Activated T-cell treated with anti-CD3 and anti-CD28 coated beads for 24 hours (primary cell): ENCODE results near the gene HEBP1.

ENCODE experiments used
- DNase-seq: peaks from one replicate; pipeline ENCODE4 v3.0.0-alpha.2; 2020; ENCODE audit warnings: low read depth

The HEBP1 gene

DNA sequence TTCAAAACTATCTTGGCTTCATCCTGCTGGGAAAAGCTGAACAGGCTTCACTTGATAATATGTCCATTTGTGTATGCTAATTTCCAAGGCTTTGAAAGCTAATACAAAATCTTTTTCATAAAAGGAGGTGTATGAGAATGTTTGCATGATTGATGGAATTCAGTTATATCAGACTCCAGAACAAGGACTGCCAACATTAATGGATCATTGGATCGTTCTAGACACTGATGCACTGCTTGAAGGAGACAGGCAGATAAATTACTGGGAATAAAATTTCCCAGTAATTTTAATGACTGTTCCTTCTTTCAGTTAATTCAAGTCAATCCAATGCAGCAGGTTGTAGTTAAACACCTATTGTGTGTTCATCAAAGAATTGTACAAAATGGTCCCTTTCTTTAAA lies 48.6 kb downstream of the HEBP1 start:
- no peak for DNase-seq

DNA sequence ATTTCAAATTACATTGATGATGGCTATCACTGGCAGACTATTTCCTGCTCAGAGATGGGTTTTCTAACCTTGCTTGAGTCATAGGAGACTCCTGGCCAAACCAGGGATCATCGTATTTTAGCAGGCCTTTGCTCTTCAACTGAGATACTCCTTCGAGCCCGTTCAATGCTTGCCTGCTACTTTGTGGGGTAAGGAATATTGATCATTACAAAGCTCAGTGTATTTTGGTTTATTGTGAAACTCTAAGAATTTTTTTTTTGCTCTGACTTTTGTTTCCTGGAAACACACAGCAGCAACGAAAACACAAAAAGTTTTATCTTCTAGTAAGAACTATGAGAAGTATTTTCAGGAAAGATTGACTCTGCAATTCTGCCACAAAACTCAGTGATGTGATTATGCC lies 52.2 kb downstream of the HEBP1 start:
- no peak for DNase-seq

DNA sequence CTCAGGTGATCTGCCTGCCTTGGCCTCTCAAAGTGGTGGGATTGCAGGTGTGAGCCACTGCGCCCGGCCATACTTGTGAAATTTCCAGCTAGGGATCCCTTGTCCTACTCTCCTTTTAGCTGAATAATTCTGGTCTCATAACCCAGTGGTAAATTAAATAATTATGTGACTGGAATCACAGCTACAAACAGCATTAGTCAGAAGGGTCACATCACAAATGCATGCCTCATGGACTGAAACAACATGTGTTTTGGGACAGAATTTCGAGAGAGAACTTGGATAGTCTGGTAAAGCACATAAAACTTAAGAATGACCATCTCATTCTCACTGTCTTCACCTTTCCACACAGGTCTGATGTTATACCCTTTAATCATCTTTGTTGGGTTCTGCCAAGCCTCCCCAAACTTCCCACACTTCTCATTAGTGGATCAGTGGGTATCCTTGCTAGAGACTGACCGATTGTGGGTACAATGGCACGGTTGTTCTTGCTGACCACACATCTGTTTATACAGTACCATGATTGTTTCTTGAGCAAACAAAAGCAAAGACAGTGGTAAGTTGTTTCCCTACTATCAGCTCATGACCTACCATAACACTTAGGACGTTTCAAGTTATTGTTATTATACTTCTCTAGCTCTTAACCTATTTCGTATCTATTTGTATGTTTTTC lies 53.2 kb downstream of the HEBP1 start:
- no peak for DNase-seq

DNA sequence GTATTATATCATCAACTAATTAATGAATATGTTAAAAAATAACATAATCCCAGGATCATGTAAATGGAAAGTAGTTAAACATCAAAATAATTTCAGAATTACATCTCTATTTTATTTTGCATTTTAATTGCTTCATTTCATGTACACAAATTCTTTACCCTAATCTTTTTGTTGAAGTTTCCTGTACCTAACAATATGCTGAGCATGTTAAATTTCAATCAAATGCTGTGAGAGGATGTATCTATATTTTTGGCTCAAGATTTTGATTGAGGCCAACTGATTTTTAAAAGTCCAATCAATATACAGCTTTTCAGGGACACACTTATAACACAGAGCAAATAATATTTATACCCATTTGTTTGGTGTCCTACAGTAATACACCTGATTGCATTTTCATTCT lies 54.5 kb downstream of the HEBP1 start:
- no peak for DNase-seq

DNA sequence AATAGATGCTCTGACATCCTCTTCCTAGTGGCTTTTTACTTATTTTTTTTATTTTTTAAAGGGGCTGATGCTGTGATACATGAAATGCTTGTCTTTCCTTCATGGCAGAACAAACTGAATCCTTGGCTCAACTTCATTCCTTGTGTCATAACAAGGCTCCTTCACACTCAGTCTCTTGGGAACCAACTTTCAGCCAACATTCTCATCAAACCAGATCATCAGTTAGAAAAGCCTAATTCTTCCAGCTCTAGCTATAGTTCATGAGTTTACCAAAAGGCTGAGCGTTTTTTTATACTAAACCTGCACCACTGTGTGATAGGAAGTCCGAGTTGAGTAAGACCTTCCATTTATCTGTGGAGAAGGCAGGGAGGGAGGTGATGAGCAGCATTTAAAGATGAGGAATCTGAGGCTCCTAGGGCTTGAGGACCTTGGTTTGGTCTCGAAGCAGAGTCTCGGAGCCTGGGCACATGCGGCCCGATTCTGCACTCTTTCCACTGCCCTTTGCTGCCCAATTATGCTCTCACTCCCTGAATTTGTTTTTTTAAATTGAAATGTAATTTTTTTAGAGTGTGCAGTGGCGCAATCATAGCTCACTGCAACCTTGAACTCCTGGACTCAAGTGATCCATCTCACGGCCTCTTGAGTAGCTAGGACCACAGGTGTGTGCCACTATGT lies 56.3 kb downstream of the HEBP1 start:
- no peak for DNase-seq

DNA sequence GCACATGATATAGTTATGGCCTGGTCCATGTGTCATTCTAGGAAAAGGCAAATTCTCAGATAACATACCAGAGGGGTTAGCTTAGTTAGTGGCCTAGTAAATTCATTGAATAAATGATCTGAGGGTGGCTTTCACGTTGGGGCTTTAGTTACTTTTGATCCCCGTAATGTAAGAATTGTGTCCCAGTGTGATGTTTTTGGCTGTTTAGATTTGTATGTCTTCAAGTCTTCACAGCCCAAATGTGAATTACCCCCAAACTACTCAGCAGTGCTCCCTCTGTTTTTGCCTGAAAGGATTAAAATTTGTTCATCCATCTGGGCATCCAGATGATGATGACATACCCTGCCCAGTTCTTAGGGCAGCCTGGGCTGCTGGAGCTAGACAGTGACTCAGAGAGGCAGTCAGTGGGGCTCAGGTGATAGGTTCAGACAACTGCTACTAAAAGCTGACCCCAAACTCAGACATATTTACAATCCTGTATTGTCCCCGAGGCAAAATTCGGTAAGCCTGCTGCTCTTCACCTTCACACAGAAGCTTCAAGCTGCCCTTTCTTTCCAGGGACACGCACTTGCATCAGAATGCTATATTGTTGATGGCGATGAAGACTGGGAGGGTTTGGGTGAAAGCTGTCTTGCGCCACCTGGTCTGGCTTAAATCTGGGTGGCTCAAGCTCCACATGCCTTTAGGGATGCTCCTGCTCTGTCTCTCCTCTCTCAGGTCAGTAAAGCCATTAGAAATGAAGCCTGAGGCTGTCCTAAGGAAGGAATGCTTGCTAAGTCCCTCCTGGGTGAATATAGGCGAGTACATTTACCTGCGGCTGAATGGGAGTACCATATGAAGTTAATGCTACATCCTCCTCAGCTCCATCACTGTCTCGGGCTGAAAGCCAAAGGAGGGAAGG lies 58.4 kb downstream of the HEBP1 start:
- DNase-seq = no peak

DNA sequence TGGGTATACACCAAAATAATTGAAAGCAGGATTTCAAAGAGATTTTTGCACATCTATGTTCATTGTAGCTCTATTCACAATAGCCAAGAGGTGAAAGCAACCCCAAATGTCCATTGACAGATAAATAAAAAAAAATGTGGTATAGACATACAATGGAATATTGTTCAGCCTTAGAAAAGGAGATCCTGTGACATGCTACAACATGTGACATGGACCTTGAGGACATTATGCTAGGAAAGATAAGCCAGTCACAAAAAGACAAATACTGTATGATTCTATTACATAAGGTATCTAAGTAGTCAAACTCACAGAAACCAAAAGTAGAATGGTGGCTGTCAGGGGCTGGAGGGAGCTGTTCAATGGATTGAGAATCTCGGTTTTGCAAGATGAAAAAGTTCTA lies 60.2 kb downstream of the HEBP1 start:
- DNase-seq = no peak

DNA sequence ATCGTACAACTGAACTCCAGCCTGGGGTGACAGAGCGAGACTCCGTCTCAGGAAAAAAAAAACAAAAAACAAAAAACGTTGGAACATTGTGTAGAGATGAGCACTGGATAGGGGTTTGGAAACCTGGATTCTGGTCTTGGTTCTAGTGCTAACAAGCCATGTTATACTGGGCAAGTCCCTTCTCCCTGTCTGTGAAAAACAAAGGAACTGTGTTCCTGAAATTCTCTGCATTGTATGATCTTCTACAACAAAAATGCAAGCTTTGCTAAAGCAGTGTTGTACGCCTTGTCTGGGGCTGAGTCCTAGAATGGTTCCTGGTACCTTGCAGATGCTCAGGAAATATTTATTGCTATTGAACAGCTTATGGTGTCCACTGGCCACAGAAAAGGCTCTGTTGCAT lies 61.5 kb downstream of the HEBP1 start:
- no peak for DNase-seq

DNA sequence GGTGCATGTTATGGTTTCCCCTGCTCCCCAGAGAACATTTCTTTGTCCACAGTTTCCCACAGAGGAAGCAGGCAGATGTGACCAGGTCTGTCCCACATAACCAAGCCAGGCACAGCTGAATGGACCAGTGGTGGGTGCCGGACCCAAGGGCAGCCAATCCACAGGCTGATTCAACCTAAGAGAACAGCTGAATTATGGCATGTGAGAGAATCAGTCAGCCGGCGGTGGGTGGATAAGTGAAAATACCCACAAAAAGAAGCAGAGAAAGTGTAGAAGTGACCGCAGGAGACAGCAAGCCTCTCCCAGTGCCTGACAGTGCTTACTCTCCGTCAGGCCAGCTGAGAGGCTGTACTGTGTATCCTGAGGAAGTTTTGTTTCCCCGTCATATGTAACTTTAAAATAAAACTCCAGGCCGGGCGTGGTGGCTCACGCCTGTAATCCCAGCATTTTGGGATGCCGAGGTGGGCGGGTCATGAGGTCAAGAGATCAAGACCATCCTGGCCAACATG lies 63.0 kb downstream of the HEBP1 start:
- DNase-seq = no peak

DNA sequence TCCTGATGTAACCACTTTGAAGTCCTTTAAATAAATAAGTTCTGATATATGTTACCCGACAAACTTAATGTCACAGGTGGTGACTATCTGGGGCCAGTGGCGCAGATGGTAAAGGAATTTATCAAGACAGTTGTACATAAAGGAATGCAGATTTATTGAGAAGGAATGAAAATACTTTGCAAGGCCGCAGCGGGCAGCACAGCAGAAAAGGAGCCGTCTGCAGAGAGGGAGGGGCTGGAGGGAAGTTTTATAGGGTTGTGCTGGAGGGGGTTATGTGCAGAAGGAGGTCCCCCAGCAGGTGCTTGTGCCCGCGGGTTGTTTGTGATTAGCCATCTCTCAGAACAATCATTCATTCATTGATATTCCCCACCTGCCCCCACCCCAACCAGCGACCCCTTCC lies 65.5 kb downstream of the HEBP1 start:
- no peak for DNase-seq

DNA sequence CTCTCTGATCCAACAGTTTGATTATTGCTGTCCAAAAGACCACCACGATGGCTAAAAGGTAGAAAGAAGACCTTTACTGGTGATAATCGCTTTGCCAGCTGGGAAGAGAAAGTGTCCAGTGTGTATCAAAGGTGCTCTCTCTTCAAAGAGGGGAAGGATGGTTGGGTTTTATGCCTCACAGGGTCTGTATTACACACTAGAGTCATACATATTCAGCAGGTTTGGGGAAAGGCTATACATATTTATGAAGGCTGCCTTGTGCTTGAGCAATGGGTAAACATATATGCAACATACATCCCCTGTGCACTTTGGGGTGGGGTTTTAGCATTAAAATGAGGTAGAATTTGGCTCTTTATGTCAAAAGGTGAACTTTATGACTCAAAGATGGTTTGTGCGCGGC lies 66.3 kb downstream of the HEBP1 start:
- DNase-seq = no peak

DNA sequence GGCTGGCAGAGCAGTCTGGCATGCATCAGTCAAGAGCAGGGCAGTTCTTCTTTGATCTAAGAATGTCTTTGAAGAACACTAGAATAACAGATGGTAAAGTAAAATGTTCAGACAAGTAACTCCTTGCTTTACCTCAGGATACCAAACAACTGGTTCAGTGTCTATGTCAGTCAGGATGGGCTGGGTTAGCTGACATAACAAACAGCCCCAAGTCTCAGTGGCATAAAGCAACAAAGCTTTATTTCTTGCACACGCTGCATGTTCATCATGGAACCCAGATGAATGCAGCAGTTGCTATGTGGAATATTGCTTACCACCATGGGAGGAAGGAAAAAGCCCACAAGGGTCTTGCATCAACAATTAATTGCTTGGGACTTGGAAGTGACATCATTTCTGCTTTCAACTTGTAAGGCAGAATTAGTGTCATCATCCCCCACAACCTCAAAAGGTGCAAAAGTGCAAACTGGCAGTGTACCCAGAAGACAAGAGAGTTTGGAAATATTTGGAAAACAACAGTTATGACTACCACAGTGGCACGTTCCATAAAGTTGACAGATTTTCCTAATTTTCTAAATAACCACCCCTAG lies 69.3 kb downstream of the HEBP1 start:
- DNase-seq = no peak

DNA sequence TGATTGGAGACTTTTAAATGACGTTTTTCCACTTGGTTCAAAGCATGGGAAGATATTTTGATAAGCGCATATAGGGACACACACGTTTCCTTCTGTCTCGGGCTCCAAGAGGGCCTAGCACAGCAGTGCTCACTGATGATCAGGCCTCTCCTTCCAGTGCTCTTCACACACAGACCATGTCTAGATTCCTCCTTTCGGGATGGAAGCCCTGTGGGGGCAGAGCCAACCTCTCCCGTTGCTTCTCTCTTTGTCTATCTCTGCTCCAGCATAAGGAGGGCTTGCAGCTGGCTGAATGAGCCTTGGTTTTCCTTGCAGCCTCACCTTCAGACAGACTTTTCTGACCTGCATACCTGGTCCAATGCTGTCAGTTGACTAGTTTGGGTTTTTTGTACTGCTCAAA lies 70.4 kb downstream of the HEBP1 start:
- no peak for DNase-seq

DNA sequence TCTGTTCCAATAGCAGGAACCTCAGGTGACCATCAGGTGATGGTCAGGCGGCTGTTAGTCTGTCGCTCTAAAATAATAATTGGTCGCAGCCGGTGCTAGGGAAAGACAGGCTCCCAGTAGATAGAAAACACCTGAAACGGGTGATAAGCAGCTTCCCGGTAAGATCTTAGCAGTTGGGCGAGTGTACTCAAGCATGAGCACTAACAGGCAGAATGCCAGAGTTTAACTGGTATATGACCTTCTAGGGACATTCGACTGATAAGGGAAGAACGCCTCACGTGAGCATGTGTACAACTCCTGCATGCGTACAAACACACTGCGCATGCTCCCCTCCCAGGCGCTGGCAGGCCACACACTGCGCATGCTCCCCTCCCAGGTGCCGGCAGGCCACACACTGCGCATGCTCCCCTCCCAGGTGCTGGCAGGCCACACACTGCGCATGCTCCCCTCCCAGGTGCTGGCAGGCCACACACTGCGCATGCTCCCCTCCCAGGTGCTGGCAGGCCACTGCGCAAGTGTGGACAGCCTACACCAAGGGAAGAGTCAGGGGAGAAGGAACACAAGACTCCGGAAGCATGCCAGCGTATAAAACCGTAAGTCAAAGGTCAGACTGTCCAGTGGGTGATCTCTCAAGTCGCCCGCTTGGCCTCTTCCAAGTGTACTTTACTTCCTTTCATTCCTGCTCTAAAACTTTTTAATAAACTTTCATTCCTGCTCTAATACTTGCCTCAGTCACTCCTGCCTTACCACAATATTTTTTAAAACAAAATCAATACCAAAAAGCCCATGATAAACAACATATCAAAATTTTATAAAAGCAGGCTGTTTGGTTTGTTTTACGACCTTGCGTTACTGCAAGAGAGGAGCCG lies 72.6 kb downstream of the HEBP1 start:
- no peak for DNase-seq

DNA sequence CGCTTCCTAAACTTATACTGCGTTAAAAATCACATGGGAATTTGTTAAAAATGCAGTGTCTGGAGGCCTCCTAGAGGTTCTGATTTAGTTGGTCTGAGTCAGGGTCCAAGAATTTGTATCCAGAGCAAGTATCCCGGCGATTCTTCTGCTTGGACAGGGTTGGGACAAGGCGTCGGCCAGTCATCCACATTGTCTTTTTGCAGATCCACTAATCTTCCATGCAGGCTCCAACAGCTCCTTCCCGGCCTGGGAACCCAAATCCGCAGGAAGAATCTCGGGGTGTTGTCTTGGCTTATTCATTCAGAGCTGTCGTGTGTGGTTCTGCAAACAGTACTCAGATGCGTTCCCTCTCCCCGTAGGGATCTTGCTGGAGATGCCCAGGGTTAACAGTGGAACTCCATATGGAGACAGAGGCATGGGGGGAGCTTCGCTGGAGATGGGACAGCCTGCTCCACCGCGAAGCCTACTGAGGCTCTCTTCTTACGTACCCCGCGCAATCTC lies 73.4 kb downstream of the HEBP1 start:
- no peak for DNase-seq

DNA sequence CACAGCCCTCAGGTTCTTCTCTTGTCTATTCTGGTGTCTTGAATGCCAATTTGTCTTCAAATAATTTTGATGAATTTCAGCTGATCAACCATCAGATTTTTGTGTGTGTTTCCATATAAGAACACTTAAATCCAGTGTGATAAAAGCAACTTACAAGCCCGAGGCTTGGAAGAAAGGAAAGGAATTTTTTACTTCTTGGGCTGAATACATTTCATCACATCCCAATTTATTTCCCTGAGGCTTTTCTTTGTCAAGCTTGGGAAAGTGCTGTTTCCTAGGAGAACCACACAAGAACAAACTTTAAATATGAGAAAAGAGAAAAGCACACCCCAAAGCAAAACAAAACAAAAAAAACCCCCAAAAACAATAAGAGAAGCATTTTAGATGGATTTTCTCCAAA lies 74.7 kb downstream of the HEBP1 start:
- DNase-seq = no peak
